ENCODE data around the gene OXGR1. TPM values are rescaled to one million over a fixed set of nuclear protein-coding genes. Genes with fewer than 3 reads are reported as not detected.

OXGR1 gene
- total and polyA plus RNA-seq, 9 of the 15 experiments (the other 6 are each of a cell fraction or from before 2014, with no cell fraction given), result 0.03 TPM; not detected in 8

- TF ChIP-seq ELK3 (CRISPR knock-in tag; IDR thresholded peaks at IDR 0.05), result no peak
- no peak for TF ChIP-seq FOXO4 (CRISPR knock-in tag; IDR thresholded peaks at IDR 0.05)
- TF ChIP-seq THAP12 (CRISPR knock-in tag; IDR thresholded peaks at IDR 0.05), result no peak
- TF ChIP-seq EWSR1 (IDR thresholded peaks at IDR 0.05; ENCODE audit: borderline replicate concordance, low read depth, partially characterized antibody), result no peak
- TF ChIP-seq DLX4 (CRISPR knock-in tag; IDR thresholded peaks at IDR 0.05), result no peak
- no peak for TF ChIP-seq ZNF232 (CRISPR knock-in tag; IDR thresholded peaks at IDR 0.05)
- TF ChIP-seq ZBTB17 (CRISPR knock-in tag; IDR thresholded peaks at IDR 0.05), result no peak
- no peak for TF ChIP-seq TBP (optimal IDR thresholded peaks at IDR 0.05; ENCODE audit: low read depth, low read length)
- TF ChIP-seq ZBTB8A (IDR thresholded peaks at IDR 0.05; ENCODE audit: partially characterized antibody), result no peak
- 0 out of 2 replicates have a peak, but pooled peaks have one; percentile 9 for TF ChIP-seq MAFK (IDR thresholded peaks at IDR 0.05; ENCODE audit: low read length)
- TF ChIP-seq ZNF609 (CRISPR knock-in tag; IDR thresholded peaks at IDR 0.05; ENCODE audit: borderline replicate concordance), result no peak
- no peak for TF ChIP-seq CEBPZ (IDR thresholded peaks at IDR 0.05; ENCODE audit: borderline replicate concordance, low read depth, low read length)
Observed at GRCh38 chr13:97030705-97031452, 36.6 kb upstream of the OXGR1 start (continued).

All from K562 (cell line).